Body of pancreas (tissue), 4 donors: Measurements from ENCODE around the gene ZC3H13. TPM values are rescaled to one million over a fixed set of nuclear protein-coding genes. Genes with fewer than 3 reads are reported as not detected.

Experiments
- ATAC-seq: fragments of 150-250 bp; one replicate; pipeline ENCODE4 v1.9.1; 2016
- DNase-seq, 4 donors: peaks; one replicate each; pipeline ENCODE4 v3.0.0-alpha.2; 2019
- H3K27ac ChIP-seq, 4 donors: fragments of 200-600 bp; sonication (generic); 1 replicate in 3 of 4; 2 replicates in 1 of 4; pipeline versions ENCODE4 v1.5.1 to v1.6.1; 2016 to 2019; ENCODE audit warnings: mild to moderate bottlenecking in 1 of 4, mixed read lengths in 1 of 4, moderate library complexity in 1 of 4
- H3K27me3 ChIP-seq, 2 donors: fragments of 200-600 bp; sonication (generic); one replicate each; pipeline ENCODE4 v1.6.0; 2016; ENCODE audit warnings: mild to moderate bottlenecking in 1 of 2
- H3K36me3 ChIP-seq, 2 donors: fragments of 200-600 bp; sonication (generic); replicated peaks in 1 of 2; 2 replicates each; pipeline ENCODE4 v1.5.1; 2016; ENCODE audit warnings: low read depth in 2 of 2; ENCODE audit not compliant: insufficient read depth in 1 of 2
- H3K4me1 ChIP-seq: fragments of 200-600 bp; sonication (generic); one replicate; pipeline ENCODE4 v1.6.0; 2016
- H3K4me3 ChIP-seq, 2 donors: fragments of 200-600 bp; sonication (generic); 1 replicate in 1 of 2; 2 replicates in 1 of 2; pipeline ENCODE4 v1.5.1; 2016 to 2019
- H3K9me3 ChIP-seq, 3 donors: fragments of 200-600 bp; sonication (generic); 1 replicate in 2 of 3; 2 replicates in 1 of 3; pipeline ENCODE4 v1.5.1; 2016
- POLR2A ChIP-seq, 3 donors: fragments of 450-650 bp; IDR thresholded peaks; one replicate each; pipeline ENCODE4 v1.6.1; 2016; ENCODE audit warnings: antibody characterized with exemption in 3 of 3, mild to moderate bottlenecking in 2 of 3
- WGBS, 2 donors: methylation state at CpG; one replicate each; pipeline ENCODE4 v1.1.5; 2017; 5-methylcytosine and 5-hydroxymethylcytosine counted together
- intact Hi-C: fragments of 100-400 bp; cut with DNase I; formaldehyde crosslinking; loops from one replicate; pipeline ENCODE4 v1.15.1; 2023
- total RNA-seq, 2 donors: library from RNA; depleted of rRNA; stranded (reverse); fragments of >200 nt; gene quantifications; one replicate each; pipeline ENCODE4 v1.1.0, GENCODE V29; 2016
- TF ChIP-seq, protein P1 (sequence below), 7 experiments: fragments of 450-650 bp in 4 of 7; fragments of 200-600 bp in 3 of 7; sonication (generic) in 3 of 7; IDR thresholded peaks; one replicate each; pipeline ENCODE4 v1.5.1; 2016 to 2019; ENCODE audit warnings: antibody characterized with exemption in 7 of 7

Gene ZC3H13
- total RNA-seq, 2 donors from 2014 or later, result 12.7 to 31.0 TPM

DNA sequence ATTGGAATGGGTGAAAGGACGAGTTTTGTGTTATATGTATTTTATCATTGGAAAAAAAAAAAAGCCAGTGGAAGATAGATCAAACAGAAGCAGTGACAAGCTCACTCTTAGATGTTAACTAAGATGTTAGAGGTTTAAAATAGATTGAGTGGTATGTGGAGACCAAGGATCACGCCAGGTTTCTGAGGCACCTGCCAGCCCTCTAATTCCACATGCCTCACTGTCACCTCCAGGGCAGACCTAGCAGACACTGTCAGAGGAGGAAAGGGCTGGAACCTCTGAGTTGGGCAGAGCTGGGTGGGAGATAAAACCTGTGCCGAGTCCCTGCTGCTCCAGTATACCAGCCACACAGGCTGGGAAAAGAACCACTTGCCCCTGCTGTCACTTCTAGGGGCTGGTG lies 143.5 kb downstream of the ZC3H13 start:
- ATAC-seq (no peak), DNase-seq (no peak)
- no peak overlapping the region for H3K4me3 ChIP-seq
- no peak overlapping the region for H3K27ac ChIP-seq
- H3K4me1 ChIP-seq, result no peaks in the 10 kb centered on the region
- TF ChIP-seq POLR2A (IDR thresholded peaks at IDR 0.05), result no peak
- TF ChIP-seq, protein P1, sequence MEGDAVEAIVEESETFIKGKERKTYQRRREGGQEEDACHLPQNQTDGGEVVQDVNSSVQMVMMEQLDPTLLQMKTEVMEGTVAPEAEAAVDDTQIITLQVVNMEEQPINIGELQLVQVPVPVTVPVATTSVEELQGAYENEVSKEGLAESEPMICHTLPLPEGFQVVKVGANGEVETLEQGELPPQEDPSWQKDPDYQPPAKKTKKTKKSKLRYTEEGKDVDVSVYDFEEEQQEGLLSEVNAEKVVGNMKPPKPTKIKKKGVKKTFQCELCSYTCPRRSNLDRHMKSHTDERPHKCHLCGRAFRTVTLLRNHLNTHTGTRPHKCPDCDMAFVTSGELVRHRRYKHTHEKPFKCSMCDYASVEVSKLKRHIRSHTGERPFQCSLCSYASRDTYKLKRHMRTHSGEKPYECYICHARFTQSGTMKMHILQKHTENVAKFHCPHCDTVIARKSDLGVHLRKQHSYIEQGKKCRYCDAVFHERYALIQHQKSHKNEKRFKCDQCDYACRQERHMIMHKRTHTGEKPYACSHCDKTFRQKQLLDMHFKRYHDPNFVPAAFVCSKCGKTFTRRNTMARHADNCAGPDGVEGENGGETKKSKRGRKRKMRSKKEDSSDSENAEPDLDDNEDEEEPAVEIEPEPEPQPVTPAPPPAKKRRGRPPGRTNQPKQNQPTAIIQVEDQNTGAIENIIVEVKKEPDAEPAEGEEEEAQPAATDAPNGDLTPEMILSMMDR (IDR thresholded peaks at IDR 0.05), result no peak
- no peaks in the 10 kb centered on the region for H3K36me3 ChIP-seq
- 61 to 66% methylated on average over 3 of the region's 3 CpGs for whole genome bisulfite sequencing, 2 donors
- no peaks in the 10 kb centered on the region for H3K9me3 ChIP-seq
- no peaks in the 10 kb centered on the region for H3K27me3 ChIP-seq
- intact Hi-C loops, result no loop called here

DNA sequence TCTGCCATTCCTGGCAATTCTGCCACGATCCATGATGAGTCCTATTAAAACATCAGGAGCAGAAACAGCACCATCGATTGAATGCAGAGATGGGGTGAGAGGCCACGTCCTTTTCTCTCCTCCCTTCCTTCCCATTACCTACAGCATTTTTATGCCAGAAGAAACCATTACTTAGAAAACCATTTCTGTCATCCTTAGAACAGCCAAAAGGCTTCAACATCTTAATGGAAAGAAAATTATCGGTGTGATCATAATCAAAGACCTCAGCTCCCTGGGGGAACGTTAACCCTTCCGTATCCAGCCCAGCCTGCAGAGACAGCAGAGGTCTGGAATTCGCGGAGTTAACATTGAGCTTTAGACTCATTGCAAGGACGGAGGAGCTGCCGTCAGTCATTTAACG lies 145.0 kb downstream of the ZC3H13 start:
- Histone ChIP-seq H3K4me3 (no peak overlapping the region), H3K9me3 (no peaks in the 10 kb centered on the region), H3K27ac (no peak overlapping the region), H3K27me3 (no peaks in the 10 kb centered on the region), H3K4me1 (no peaks in the 10 kb centered on the region), H3K36me3 (no peaks in the 10 kb centered on the region)
- DNase-seq (no peak), ATAC-seq (no peak)
- TF ChIP-seq, protein P1 (IDR thresholded peaks at IDR 0.05), result no peak
- no peak for TF ChIP-seq POLR2A (IDR thresholded peaks at IDR 0.05)
- 48% methylated on average over 11 of the region's 11 CpGs for WGBS, 2 donors
- intact Hi-C loops, result no loop called here

Other genes starting within 250 kb of the ZC3H13 start
- under 1 TPM in 1 of 2 donors, not detected in 1; under 0.01 TPM for gene SIAH3, start 201.0 kb downstream of the ZC3H13 start, total RNA-seq
- gene CPB2, start 52.3 kb upstream of the ZC3H13 start, total RNA-seq, result 1 to 10 TPM in 1 of 2 donors, not detected in 1; 1.8 TPM
- 10 to 100 TPM in 1 of 2 donors, 1 to 10 TPM in 1; 6.3 to 16.1 TPM for gene LCP1, start 129.4 kb upstream of the ZC3H13 start, total RNA-seq
- not detected for gene LRRC63, start 159.2 kb upstream of the ZC3H13 start, total RNA-seq